Measurements from ENCODE around the gene WASHC3. TPM values are rescaled to one million over a fixed set of nuclear protein-coding genes. Genes with fewer than 3 reads are reported as not detected.

The WASHC3 gene
- total and polyA plus RNA-seq, 2 donors (not counting 3 experiments of a cell fraction or from before 2014, with no cell fraction given), result 27.8 to 28.8 TPM

GRCh38 chr12:101981868-101982267 lies 79.9 kb downstream of the WASHC3 start:
- Histone ChIP-seq H2AFZ (ENCODE audit: low read depth, low read length) (no peak overlapping the region), H3K9me1 (replicated peaks; ENCODE audit: control insufficient read depth, extremely low read depth, insufficient read depth, low read length) (no peaks in the 10 kb centered on the region), H3K27me3 (ENCODE audit: control insufficient read depth in 2 of 2, insufficient read depth in 2 of 2, low read length in 2 of 2) (peaks cover 0 to 2% of the 10 kb centered on the region in 2 experiments), H3K79me2 (ENCODE audit: control insufficient read depth, insufficient read depth, low read length) (no peaks in the 10 kb centered on the region), H3K9ac (replicated peaks; ENCODE audit: extremely low read depth, insufficient read depth, low read length) (no peak overlapping the region), H3K9me3 (replicated peaks; ENCODE audit: control insufficient read depth, insufficient read depth, low read length) (no peaks in the 10 kb centered on the region), H3K4me2 (ENCODE audit: insufficient read depth, low read length) (no peak overlapping the region), H4K20me1 (replicated peaks; ENCODE audit: control insufficient read depth, extremely low read depth, insufficient read depth, low read length) (no peaks in the 10 kb centered on the region), H3K27ac (ENCODE audit: insufficient read depth, low read depth, low read length) (no peak overlapping the region), H3K36me3 (ENCODE audit: control insufficient read depth in 2 of 2, extremely low read depth in 1 of 2, insufficient read depth in 2 of 2, low read length in 2 of 2) (no peaks in the 10 kb centered on the region), H3K4me3 (replicated peaks in 1 of 3; ENCODE audit: insufficient read depth in 1 of 3, low read depth in 1 of 3, low read length in 3 of 3) (no peak overlapping the region), H3K4me1 (ENCODE audit: control insufficient read depth, extremely low read depth, insufficient read depth, low read length) (no peaks in the 10 kb centered on the region)
- no TSS peak for BruUV-seq (replicated peaks)
- intact Hi-C loops (cut with micrococcal nuclease) (no loop called here), dilution Hi-C loops (cut with MboI; ENCODE audit: extremely low pct_ligation_motif_present, low sequenced_read_pairs) (no loop called here)
- ChIA-PET POLR2A (no interaction called here), CTCF (no interaction called here)
- DNase-seq (ENCODE audit: low read depth, low spot score) (no peak), FAIRE-seq (no peak)
- no peak for TF ChIP-seq FOS (IDR thresholded peaks at IDR 0.05; ENCODE audit: borderline replicate concordance, insufficient read depth, low read length)
- TF ChIP-seq JUN (IDR thresholded peaks at IDR 0.05; ENCODE audit: borderline replicate concordance, insufficient read depth, insufficient read length, low read depth), result no peak
- no peak for TF ChIP-seq MAX (IDR thresholded peaks at IDR 0.05; ENCODE audit: insufficient read depth, insufficient read length)
- no peak for TF ChIP-seq GATA2 (IDR thresholded peaks at IDR 0.05; ENCODE audit: insufficient read depth, insufficient read length, low read depth, low read length)
- TF ChIP-seq POLR2A (IDR thresholded peaks at IDR 0.05; ENCODE audit: low read depth, low read length), result no peak

GRCh38 chr12:101968770-101969169 lies 93.0 kb downstream of the WASHC3 start:
- dilution Hi-C loops (cut with MboI; ENCODE audit: extremely low pct_ligation_motif_present, low sequenced_read_pairs) (no loop called here), intact Hi-C loops (cut with micrococcal nuclease) (no loop called here)
- Histone ChIP-seq H3K9ac (replicated peaks; ENCODE audit: extremely low read depth, insufficient read depth, low read length) (no peak overlapping the region), H2AFZ (ENCODE audit: low read depth, low read length) (no peak overlapping the region), H3K4me1 (ENCODE audit: control insufficient read depth, extremely low read depth, insufficient read depth, low read length) (no peaks in the 10 kb centered on the region), H3K9me1 (replicated peaks; ENCODE audit: control insufficient read depth, extremely low read depth, insufficient read depth, low read length) (no peaks in the 10 kb centered on the region), H3K4me2 (ENCODE audit: insufficient read depth, low read length) (no peak overlapping the region), H3K36me3 (ENCODE audit: control insufficient read depth in 2 of 2, extremely low read depth in 1 of 2, insufficient read depth in 2 of 2, low read length in 2 of 2) (no peaks in the 10 kb centered on the region), H3K79me2 (ENCODE audit: control insufficient read depth, insufficient read depth, low read length) (no peaks in the 10 kb centered on the region), H3K27me3 (ENCODE audit: control insufficient read depth in 2 of 2, insufficient read depth in 2 of 2, low read length in 2 of 2) (no peaks in the 10 kb centered on the region), H4K20me1 (replicated peaks; ENCODE audit: control insufficient read depth, extremely low read depth, insufficient read depth, low read length) (no peaks in the 10 kb centered on the region), H3K9me3 (replicated peaks; ENCODE audit: control insufficient read depth, insufficient read depth, low read length) (no peaks in the 10 kb centered on the region), H3K27ac (ENCODE audit: insufficient read depth, low read depth, low read length) (no peak overlapping the region), H3K4me3 (replicated peaks in 1 of 3; ENCODE audit: insufficient read depth in 1 of 3, low read depth in 1 of 3, low read length in 3 of 3) (no peak overlapping the region)
- ChIA-PET POLR2A (no interaction called here), CTCF (interaction anchor here (0.8 kb wide), 1 partner anchor 29 kb away, joined by 3 read pairs; no protein-coding TSS in a partner anchor)
- FAIRE-seq (no peak), DNase-seq (ENCODE audit: low read depth, low spot score) (no peak)
- BruUV-seq (replicated peaks), result no TSS peak
- TF ChIP-seq JUN (IDR thresholded peaks at IDR 0.05; ENCODE audit: borderline replicate concordance, insufficient read depth, insufficient read length, low read depth), result no peak
- TF ChIP-seq POLR2A (IDR thresholded peaks at IDR 0.05; ENCODE audit: low read depth, low read length), result no peak
- no peak for TF ChIP-seq GATA2 (IDR thresholded peaks at IDR 0.05; ENCODE audit: insufficient read depth, insufficient read length, low read depth, low read length)

All from endothelial cell of umbilical vein (primary cell).